ENCODE results near the gene HLA-DRB1. TPM values are rescaled to one million over a fixed set of nuclear protein-coding genes. Genes with fewer than 3 reads are reported as not detected.

HLA-DRB1 gene
- total RNA-seq, 1 donor from 2014 or later, result 25.5 TPM

DNA sequence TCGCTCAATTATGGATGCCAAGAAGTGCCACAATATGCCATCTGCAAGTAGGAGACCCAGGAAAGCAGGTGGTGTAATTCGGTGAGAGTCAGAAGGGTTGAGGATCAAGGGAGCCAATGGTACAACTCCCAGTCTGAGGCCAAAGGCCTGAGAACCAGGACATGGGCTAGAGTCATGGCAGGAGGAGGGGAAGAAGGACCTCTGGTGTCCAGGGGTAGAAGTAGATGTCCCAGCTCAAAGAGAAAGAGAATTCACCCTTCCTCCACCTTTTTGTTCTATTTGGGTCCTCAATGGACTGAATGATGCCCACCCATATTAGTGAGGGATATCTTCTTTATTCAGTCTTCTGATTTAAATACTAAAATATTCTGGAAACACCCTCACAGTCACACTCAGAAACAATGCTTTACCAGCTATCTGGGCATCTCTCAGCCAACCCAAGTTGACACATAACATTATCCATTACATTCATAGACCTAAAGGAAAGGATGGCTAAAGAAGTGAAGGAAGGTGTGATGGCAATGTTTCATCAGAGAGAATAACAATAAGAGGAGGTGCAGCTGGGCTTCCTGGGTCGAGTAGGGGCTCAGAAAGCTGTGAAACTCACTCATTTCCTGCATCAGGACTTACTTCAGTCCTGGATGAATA is 26.4 kb upstream of the HLA-DRB1 start:
- Histone ChIP-seq H3K27ac (no peak overlapping the region), H3K36me3 (no peaks in the 10 kb centered on the region), H3K4me3 (no peak overlapping the region), H3K4me1 (no peaks in the 10 kb centered on the region), H3K27me3 (no peaks in the 10 kb centered on the region), H3K9me3 (no peaks in the 10 kb centered on the region)
- intact Hi-C loops (cut with DNase I), result no loop called here
- TF ChIP-seq, protein P1, sequence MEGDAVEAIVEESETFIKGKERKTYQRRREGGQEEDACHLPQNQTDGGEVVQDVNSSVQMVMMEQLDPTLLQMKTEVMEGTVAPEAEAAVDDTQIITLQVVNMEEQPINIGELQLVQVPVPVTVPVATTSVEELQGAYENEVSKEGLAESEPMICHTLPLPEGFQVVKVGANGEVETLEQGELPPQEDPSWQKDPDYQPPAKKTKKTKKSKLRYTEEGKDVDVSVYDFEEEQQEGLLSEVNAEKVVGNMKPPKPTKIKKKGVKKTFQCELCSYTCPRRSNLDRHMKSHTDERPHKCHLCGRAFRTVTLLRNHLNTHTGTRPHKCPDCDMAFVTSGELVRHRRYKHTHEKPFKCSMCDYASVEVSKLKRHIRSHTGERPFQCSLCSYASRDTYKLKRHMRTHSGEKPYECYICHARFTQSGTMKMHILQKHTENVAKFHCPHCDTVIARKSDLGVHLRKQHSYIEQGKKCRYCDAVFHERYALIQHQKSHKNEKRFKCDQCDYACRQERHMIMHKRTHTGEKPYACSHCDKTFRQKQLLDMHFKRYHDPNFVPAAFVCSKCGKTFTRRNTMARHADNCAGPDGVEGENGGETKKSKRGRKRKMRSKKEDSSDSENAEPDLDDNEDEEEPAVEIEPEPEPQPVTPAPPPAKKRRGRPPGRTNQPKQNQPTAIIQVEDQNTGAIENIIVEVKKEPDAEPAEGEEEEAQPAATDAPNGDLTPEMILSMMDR (IDR thresholded peaks at IDR 0.05), result no peak
- no peak for TF ChIP-seq POLR2AphosphoS5 (IDR thresholded peaks at IDR 0.05; ENCODE audit: insufficient read depth in 1 of 2, low read depth in 1 of 2)
- no peak for TF ChIP-seq POLR2A (IDR thresholded peaks at IDR 0.05)
- DNase-seq (ENCODE audit: extremely low spot score in 2 of 2), result no peak

DNA sequence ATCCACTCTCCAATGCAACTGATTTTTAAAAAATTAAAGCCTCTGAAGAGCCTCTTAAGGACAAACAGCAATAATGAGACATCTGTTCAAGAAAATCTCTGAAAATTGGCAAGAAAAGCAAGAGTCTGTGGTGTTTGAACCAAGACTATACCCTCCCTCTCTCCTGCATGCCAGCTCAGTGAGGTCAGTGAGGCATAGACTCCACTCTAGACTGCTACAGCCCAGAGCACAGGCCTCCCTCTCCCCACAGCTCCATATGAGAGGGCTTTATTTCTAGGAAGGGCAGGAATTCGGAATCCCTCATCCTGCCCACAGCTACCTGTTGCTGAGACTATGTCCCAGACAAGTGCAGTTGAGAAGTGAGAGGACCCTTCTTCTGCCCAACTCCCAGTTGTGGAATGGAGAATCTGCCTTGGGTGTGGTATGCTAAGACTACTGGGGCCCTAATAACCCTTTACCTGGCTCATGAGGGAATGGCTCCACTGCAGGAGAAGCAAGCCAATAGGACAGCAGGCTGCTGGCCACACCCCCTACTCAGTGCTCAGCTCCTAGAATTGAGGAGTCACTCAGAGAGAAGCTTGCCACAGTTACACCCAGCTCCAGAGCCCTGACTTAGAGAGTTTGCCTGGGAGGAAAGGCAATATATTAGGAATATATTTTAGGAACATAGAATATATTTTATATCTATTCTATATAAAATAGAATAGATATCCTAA is 24.9 kb upstream of the HLA-DRB1 start:
- intact Hi-C loops (cut with DNase I), result no loop called here
- Histone ChIP-seq H3K9me3 (no peaks in the 10 kb centered on the region), H3K4me3 (no peak overlapping the region), H3K36me3 (no peaks in the 10 kb centered on the region), H3K4me1 (no peaks in the 10 kb centered on the region), H3K27me3 (no peaks in the 10 kb centered on the region), H3K27ac (no peak overlapping the region)
- TF ChIP-seq POLR2A (IDR thresholded peaks at IDR 0.05) (no peak), POLR2AphosphoS5 (IDR thresholded peaks at IDR 0.05; ENCODE audit: insufficient read depth in 1 of 2, low read depth in 1 of 2) (no peak)
- TF ChIP-seq, protein P1 (IDR thresholded peaks at IDR 0.05), result no peak
- DNase-seq (ENCODE audit: extremely low spot score in 2 of 2), result no peak

DNA sequence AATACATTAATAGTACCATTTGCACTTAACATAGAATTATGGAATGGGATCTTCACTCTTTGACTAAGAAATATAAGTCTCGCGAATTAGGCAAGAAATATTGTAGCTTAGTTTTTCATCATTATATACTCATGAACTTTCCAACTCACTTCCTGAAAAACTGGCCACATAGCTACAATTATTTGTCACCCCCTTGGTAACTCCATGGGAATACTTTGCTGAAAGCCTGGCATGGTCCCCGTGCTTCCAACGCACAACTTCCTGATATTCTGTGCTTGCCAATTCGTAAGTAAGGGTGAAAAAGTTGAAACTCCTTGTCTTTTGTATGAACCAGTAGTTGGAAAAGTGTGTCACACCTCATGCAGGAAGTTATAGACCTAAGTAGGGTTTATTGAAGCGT is 23.8 kb upstream of the HLA-DRB1 start:
- DNase-seq (ENCODE audit: extremely low spot score in 2 of 2), result no peak
- no peaks in the 10 kb centered on the region for H3K27me3 ChIP-seq
- no peak overlapping the region for H3K27ac ChIP-seq
- no peaks in the 10 kb centered on the region for H3K9me3 ChIP-seq
- H3K4me1 ChIP-seq, result no peaks in the 10 kb centered on the region
- no peak for TF ChIP-seq POLR2AphosphoS5 (IDR thresholded peaks at IDR 0.05; ENCODE audit: insufficient read depth in 1 of 2, low read depth in 1 of 2)
- TF ChIP-seq, protein P1 (IDR thresholded peaks at IDR 0.05), result no peak
- no peak for TF ChIP-seq POLR2A (IDR thresholded peaks at IDR 0.05)
- no peaks in the 10 kb centered on the region for H3K36me3 ChIP-seq
- H3K4me3 ChIP-seq, result no peak overlapping the region
- intact Hi-C loops (cut with DNase I), result no loop called here

DNA sequence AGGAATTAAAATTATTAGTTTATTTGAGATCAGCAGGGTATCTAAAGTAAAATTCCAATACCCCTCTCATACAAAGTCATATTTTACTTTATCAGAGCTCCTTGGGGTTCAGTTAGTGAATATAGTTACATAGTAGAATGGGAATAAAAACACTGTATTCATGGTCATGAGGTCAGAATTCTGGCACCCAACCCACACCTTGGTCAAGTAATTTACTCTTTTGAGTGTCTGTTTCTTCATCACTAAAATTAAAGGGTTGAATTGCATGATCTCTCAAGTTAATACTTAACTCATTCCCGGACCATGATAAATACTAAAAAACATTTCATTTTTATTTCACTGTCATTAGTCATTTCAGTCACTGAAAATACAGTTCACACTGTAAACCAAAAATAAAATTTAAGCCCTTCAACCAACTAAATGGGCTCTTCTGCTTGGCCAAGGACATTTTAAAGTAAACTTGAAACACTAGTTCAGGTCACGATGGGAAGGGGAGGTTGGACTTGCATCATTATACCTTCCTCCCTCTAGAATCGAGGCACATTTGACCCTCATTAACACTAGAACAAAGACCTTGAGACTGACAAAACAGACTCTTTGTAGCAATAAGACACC is 21.1 kb upstream of the HLA-DRB1 start:
- Histone ChIP-seq H3K27ac (no peak overlapping the region), H3K4me3 (no peak overlapping the region), H3K4me1 (no peaks in the 10 kb centered on the region), H3K27me3 (no peaks in the 10 kb centered on the region), H3K36me3 (no peaks in the 10 kb centered on the region), H3K9me3 (no peaks in the 10 kb centered on the region)
- intact Hi-C loops (cut with DNase I), result no loop called here
- DNase-seq (ENCODE audit: extremely low spot score in 2 of 2), result no peak
- TF ChIP-seq POLR2AphosphoS5 (IDR thresholded peaks at IDR 0.05; ENCODE audit: insufficient read depth in 1 of 2, low read depth in 1 of 2) (no peak), POLR2A (IDR thresholded peaks at IDR 0.05) (no peak)
- TF ChIP-seq, protein P1 (IDR thresholded peaks at IDR 0.05), result no peak
